Mucosa of rectum (tissue), 2 donors: ENCODE results near the gene TMEM18.

Source experiments
- H3K27ac ChIP-seq, 2 donors: one replicate each; pipeline ENCODE4 v1.7.0; 2013; ENCODE audit warnings: inconsistent platforms in 2 of 2, low read depth in 2 of 2, low read length in 2 of 2
- H3K27me3 ChIP-seq, 2 donors: one replicate each; pipeline ENCODE4 v1.7.0; 2013; ENCODE audit warnings: low read length in 2 of 2; ENCODE audit not compliant: control insufficient read depth in 2 of 2, insufficient read depth in 2 of 2
- H3K36me3 ChIP-seq, 2 donors: one replicate each; pipeline ENCODE4 v1.7.0; 2013; ENCODE audit warnings: low read length in 2 of 2; ENCODE audit not compliant: control insufficient read depth in 2 of 2, insufficient read depth in 2 of 2
- H3K4me1 ChIP-seq, 2 donors: one replicate each; pipeline ENCODE4 v1.7.0; 2013; ENCODE audit warnings: low read length in 2 of 2, mild to moderate bottlenecking in 1 of 2; ENCODE audit not compliant: control insufficient read depth in 2 of 2, insufficient read depth in 2 of 2
- H3K4me3 ChIP-seq, 2 donors: one replicate each; pipeline ENCODE4 v1.7.0; 2013; ENCODE audit warnings: low read length in 2 of 2
- H3K9ac ChIP-seq, 2 donors: one replicate each; pipeline ENCODE4 v1.7.0; 2013; ENCODE audit warnings: low read length in 2 of 2, low read depth in 1 of 2, mild to moderate bottlenecking in 1 of 2
- H3K9me3 ChIP-seq, 2 donors: one replicate each; pipeline ENCODE4 v1.7.0; 2013; ENCODE audit warnings: low read length in 2 of 2; ENCODE audit not compliant: control insufficient read depth in 2 of 2
- donor health status: healthy.
- donor health status: Normal muscosa, but diverticular disease.

TMEM18 gene

DNA sequence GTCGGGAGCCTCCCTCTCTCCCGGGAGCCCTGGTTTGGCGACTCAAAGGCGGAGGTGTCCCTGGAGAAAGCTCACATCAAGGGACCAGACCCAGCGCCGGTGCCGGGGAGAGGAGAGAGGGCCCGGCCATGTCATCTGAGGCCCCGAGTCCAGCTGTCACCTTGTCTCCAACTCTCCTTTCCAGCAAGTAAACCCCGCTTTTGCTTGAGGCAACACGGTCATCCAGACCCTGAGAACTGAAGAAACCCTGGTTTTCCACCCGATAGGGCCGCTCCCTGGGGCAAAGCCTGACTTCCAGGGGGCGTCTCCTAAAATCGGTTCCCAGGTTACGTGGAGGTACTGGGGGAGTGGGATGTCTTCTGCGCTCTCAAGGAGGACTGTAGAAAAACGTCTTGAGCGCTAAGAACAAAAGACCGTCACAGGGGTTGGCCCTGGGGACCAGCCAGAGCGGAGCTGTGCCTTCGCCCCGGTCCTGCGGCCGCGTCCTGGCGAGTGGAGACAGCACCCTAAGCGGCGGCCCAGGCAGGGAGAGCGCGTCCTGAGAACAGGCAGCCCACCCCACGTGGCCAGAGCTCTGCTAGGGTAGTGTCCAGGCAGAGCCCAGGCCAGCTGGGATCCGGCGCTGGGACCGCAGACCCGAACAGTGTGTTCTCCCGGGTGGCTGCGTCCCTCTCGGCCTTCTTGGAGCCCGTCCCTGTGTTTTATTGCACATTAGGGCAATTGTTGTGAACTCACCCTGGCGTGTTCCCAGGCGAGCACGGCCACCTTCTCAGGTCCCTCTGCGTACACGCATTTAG, 55.7 kb downstream of the TMEM18 start:
- H3K27ac ChIP-seq: no peak overlapping the region
- no peaks in the 10 kb centered on the region for H3K4me1 ChIP-seq
- no peaks in the 10 kb centered on the region for H3K36me3 ChIP-seq
- no peak overlapping the region for H3K4me3 ChIP-seq
- no peak overlapping the region for H3K9ac ChIP-seq
- H3K27me3 ChIP-seq: no peaks in the 10 kb centered on the region
- no peaks in the 10 kb centered on the region for H3K9me3 ChIP-seq

GRCh38 chr2:620471-621302, 56.5 kb downstream of the TMEM18 start:
- no peak overlapping the region for H3K4me3 ChIP-seq

DNA sequence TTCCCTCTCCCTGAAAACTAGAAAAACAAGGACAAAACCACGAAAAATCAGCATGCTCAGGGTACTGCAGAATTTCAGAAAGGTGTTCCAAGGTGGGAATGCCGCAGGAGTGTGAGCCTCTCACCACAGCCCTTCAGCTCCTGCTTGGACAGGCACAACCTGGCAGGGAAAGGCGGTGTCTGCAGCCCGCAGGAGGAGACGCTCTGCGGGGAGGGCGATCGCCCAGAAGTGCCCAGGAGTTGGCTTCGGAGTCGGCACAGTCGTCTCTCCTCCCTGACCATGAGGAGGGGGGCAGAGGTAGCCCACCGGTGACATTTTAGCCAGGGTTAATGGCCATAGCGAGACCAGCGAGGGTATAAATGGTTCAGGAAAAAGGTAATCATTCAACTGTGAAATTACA, 57.2 kb downstream of the TMEM18 start:
- Histone ChIP-seq H3K9ac (no peak overlapping the region), H3K4me3 (no peak overlapping the region), H3K36me3 (no peaks in the 10 kb centered on the region), H3K27ac (no peak overlapping the region), H3K4me1 (no peaks in the 10 kb centered on the region), H3K9me3 (no peaks in the 10 kb centered on the region), H3K27me3 (no peaks in the 10 kb centered on the region)

More at GRCh38 chr2:620471-621302, 56.5 kb downstream of the TMEM18 start:
- H3K27me3 ChIP-seq: no peaks in the 10 kb centered on the region
- no peaks in the 10 kb centered on the region for H3K36me3 ChIP-seq
- no peak overlapping the region for H3K9ac ChIP-seq
- H3K4me1 ChIP-seq: no peaks in the 10 kb centered on the region
- no peaks in the 10 kb centered on the region for H3K9me3 ChIP-seq
- no peak overlapping the region for H3K27ac ChIP-seq

DNA sequence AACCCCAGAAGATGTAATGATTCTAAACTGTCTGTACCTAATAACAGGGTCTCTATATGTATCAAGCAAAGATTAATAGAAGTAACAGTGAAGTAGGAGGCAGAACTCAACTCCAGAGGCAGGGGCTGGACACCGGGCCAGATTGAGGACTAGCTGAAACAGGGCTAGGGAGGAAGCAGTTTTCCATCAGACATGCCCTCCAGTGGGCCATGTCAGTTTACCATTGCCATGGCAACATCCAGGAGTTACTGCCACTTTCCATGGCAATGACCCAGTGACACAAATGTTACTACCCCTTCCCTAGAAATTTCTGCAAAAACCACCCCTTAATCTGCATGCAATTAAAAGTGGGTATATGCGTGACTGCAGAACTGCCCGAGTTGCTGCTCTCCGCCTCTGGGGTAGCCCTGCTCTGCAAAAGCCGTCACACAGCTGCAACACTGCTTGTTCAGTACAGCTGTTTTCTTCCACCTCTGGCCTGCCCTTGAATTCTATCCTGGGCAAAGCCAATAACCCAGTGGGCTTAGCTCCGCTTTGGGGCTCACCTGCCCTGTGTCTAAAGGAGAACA, 58.7 kb downstream of the TMEM18 start:
- H3K4me1 ChIP-seq: no peaks in the 10 kb centered on the region
- no peak overlapping the region for H3K9ac ChIP-seq
- H3K36me3 ChIP-seq: no peaks in the 10 kb centered on the region
- H3K9me3 ChIP-seq: no peaks in the 10 kb centered on the region
- no peaks in the 10 kb centered on the region for H3K27me3 ChIP-seq
- no peak overlapping the region for H3K27ac ChIP-seq
- no peak overlapping the region for H3K4me3 ChIP-seq

GRCh38 chr2:618005-618404, 59.2 kb downstream of the TMEM18 start:
- no peak overlapping the region for H3K27ac ChIP-seq
- H3K27me3 ChIP-seq: no peaks in the 10 kb centered on the region
- H3K4me3 ChIP-seq: no peak overlapping the region
- H3K9me3 ChIP-seq: no peaks in the 10 kb centered on the region
- H3K36me3 ChIP-seq: no peaks in the 10 kb centered on the region
- no peak overlapping the region for H3K9ac ChIP-seq
- H3K4me1 ChIP-seq: no peaks in the 10 kb centered on the region
